Neural progenitor cell (in vitro differentiated cells): ENCODE data around the gene CARF.

Experiments used
- CTCF ChIP-seq: fragments of 200-600 bp; sonication (generic); IDR thresholded peaks from 2 replicates; pipeline ENCODE4 v1.5.1; 2017; ENCODE audit warnings: antibody characterized with exemption, mild to moderate bottlenecking
- EZH2 ChIP-seq: fragments of 200-600 bp; sonication (generic); IDR thresholded peaks from 2 replicates; pipeline ENCODE4 v1.6.1; 2017; ENCODE audit warnings: antibody characterized with exemption, mild to moderate bottlenecking, moderate library complexity
- EZH2phosphoT487 ChIP-seq: fragments of 200-600 bp; sonication (generic); IDR thresholded peaks from 2 replicates; pipeline ENCODE4 v1.6.1; 2017; ENCODE audit warnings: antibody characterized with exemption

- TF ChIP-seq CTCF, result no peak
- TF ChIP-seq EZH2, result no peak
- no peak for TF ChIP-seq EZH2phosphoT487
Observed at GRCh38 chr2:202909394-202910192, 2.5 kb upstream of the CARF start.
